H1 (cell line): ENCODE measurements around the gene CNTD1. TPM values are rescaled to one million over a fixed set of nuclear protein-coding genes. Genes with fewer than 3 reads are reported as not detected.

Experiments used
- GABPA ChIP-seq: IDR thresholded peaks from 2 replicates; pipeline ENCODE4 v1.6.1; 2011; ENCODE audit warnings: mild to moderate bottlenecking, low read length, moderate library complexity, borderline replicate concordance; ENCODE audit not compliant: insufficient read depth
- GTF2F1 ChIP-seq: IDR thresholded peaks from 2 replicates; pipeline ENCODE4 v1.6.1; 2012; ENCODE audit warnings: low read depth, low read length, improper control_type of control experiment, borderline replicate concordance
- JUN ChIP-seq: IDR thresholded peaks from 2 replicates; pipeline ENCODE4 v1.6.1; 2011; ENCODE audit warnings: low read depth, mild to moderate bottlenecking, improper control_type of control experiment, low read length
- RBBP5 ChIP-seq: IDR thresholded peaks from 2 replicates; pipeline ENCODE4 v1.7.1; 2012; ENCODE audit warnings: low read depth, mild to moderate bottlenecking, inconsistent platforms, low read length, moderate library complexity, borderline replicate concordance
- SIRT6 ChIP-seq: IDR thresholded peaks from one replicate; pipeline ENCODE4 v1.7.1; 2012; ENCODE audit warnings: low read length, inconsistent platforms
- YY1 ChIP-seq: IDR thresholded peaks from 2 replicates; pipeline ENCODE4 v1.6.1; 2011; ENCODE audit warnings: low read depth, mild to moderate bottlenecking, low read length
- polyA plus RNA-seq, 7 experiments: library from polyadenylated mRNA; depleted of rRNA in 3 of 7; stranded (reverse) in 5 of 7; unstranded in 2 of 7; fragments of >200 nt in 5 of 7; fragments of 200-250 nt in 2 of 7; gene quantifications; 1 replicate in 5 of 7; 2 replicates in 1 of 7; 4 replicates in 1 of 7; pipeline versions ENCODE4 v1.2.1 to v1.2.3, GENCODE V29; 2011 to 2013; ENCODE audit warnings: missing spikeins in 2 of 7, mixed read lengths in 2 of 7
- total RNA-seq: library from RNA; stranded (reverse); fragmentation: NEBNext Ultra II Directional; extraction: Animal tissue kit (Norgen Biotek cat#: 25700); gene quantifications from 2 replicates; pipeline ENCODE4 v1.2.1, GENCODE V29; 2021
- TF ChIP-seq, protein P1 (sequence below): IDR thresholded peaks from 2 replicates; pipeline ENCODE4 v1.6.1; 2011; ENCODE audit warnings: low read length, improper control_type of control experiment

Gene CNTD1
- total and polyA plus RNA-seq, 2 of the 8 experiments (the other 6 are each of a cell fraction or from before 2014, with no cell fraction given), result not detected

DNA sequence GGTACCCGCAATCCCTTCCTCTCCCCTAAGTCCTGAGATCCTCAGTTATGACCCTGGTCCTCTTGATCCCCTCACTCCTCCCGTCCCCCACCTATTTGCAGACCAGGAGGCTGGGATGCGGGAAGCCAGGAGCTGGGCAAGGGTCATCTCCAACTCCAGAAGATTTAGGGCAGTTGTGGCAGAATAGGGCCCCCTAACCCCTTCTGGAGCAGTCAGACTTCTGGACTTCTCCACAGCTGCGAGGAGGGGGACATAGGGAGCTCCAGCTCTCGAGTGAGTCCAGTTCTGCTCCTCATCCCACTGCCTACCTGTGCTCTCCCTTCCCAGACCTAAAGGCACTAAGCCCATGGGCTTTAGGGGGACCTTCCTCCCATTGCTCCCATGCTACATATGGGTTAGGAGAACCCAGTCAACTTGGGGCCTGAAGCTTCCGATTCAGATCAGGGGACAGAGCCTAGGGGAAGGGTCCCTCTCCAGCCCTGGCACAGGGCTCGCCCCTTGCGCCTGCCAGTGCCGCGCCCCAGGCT, 17.0 kb upstream of the CNTD1 start (continued):
- TF ChIP-seq JUN (no peak), RBBP5 (no peak), YY1 (no peak), SIRT6 (no peak), GABPA (no peak), GTF2F1 (no peak)
- TF ChIP-seq, protein P1, sequence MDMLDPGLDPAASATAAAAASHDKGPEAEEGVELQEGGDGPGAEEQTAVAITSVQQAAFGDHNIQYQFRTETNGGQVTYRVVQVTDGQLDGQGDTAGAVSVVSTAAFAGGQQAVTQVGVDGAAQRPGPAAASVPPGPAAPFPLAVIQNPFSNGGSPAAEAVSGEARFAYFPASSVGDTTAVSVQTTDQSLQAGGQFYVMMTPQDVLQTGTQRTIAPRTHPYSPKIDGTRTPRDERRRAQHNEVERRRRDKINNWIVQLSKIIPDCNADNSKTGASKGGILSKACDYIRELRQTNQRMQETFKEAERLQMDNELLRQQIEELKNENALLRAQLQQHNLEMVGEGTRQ, result no peak
- TF ChIP-seq, all 59 proteins: peak for 0
